Neuronal stem cell (in vitro differentiated cells): ENCODE results near the gene NDUFA6.
"Not testable (repeated sequence)": the region's sequence is repeated elsewhere in the genome, so short reads cannot be mapped to it uniquely, and the experiment has no call there.

Source experiments
- DNase-seq: peaks from one replicate; pipeline ENCODE4 v3.0.0-alpha.2; 2013; ENCODE audit warnings: low spot score
- H2AFZ ChIP-seq: one replicate; pipeline ENCODE4 v1.6.1; 2013; ENCODE audit warnings: mild to moderate bottlenecking, low read length, inconsistent platforms
- H2AK5ac ChIP-seq: 2 replicates; pipeline ENCODE4 v1.6.1; 2013; ENCODE audit warnings: low read depth, mild to moderate bottlenecking, inconsistent platforms, low read length, moderate library complexity, mixed read lengths
- H2BK120ac ChIP-seq: 2 replicates; pipeline ENCODE4 v1.6.1; 2013; ENCODE audit warnings: low read depth, mild to moderate bottlenecking, inconsistent platforms, low read length, moderate library complexity, mixed read lengths
- H2BK12ac ChIP-seq: one replicate; pipeline ENCODE4 v1.6.1; 2013; ENCODE audit warnings: low read length, inconsistent platforms
- H2BK15ac ChIP-seq: 2 replicates; pipeline ENCODE4 v1.6.1; 2013; ENCODE audit warnings: mild to moderate bottlenecking, low read length, inconsistent platforms, mixed read lengths
- H2BK5ac ChIP-seq: one replicate; pipeline ENCODE4 v1.6.1; 2013; ENCODE audit warnings: inconsistent platforms, mild to moderate bottlenecking, low read length, moderate library complexity
- H3K14ac ChIP-seq: one replicate; pipeline ENCODE4 v1.6.1; 2013; ENCODE audit warnings: low read length, inconsistent platforms
- H3K18ac ChIP-seq: 2 replicates; pipeline ENCODE4 v1.6.1; 2013; ENCODE audit warnings: low read length, inconsistent platforms
- H3K23ac ChIP-seq: 2 replicates; pipeline ENCODE4 v1.6.1; 2013; ENCODE audit warnings: low read depth, mild to moderate bottlenecking, mixed read lengths, low read length, inconsistent platforms; ENCODE audit not compliant: poor library complexity
- H3K27ac ChIP-seq: replicated peaks from 3 replicates; pipeline ENCODE4 v1.5.1; 2013; ENCODE audit warnings: low read length, inconsistent platforms
- H3K27me3 ChIP-seq, 3 experiments: 2 replicates each; pipeline ENCODE4 v1.6.1; 2013; ENCODE audit warnings: low read length in 3 of 3, mild to moderate bottlenecking in 2 of 3, inconsistent platforms in 1 of 3, low read depth in 1 of 3, mixed read lengths in 1 of 3, moderate library complexity in 1 of 3; ENCODE audit not compliant: control insufficient read depth in 3 of 3, insufficient read depth in 3 of 3
- H3K36me3 ChIP-seq, 2 donors: replicated peaks in 1 of 2; 2 replicates each; pipeline ENCODE4 v1.6.1; 2013; ENCODE audit warnings: low read length in 2 of 2; ENCODE audit not compliant: control insufficient read depth in 2 of 2, insufficient read depth in 2 of 2
- H3K4ac ChIP-seq: 2 replicates; pipeline ENCODE4 v1.6.1; 2013; ENCODE audit warnings: inconsistent platforms, mild to moderate bottlenecking, low read length, moderate library complexity
- H3K4me1 ChIP-seq, 2 donors: 1 replicate in 1 of 2; 2 replicates in 1 of 2; pipeline ENCODE4 v1.6.1; 2013; ENCODE audit warnings: low read length in 2 of 2, low read depth in 1 of 2; ENCODE audit not compliant: control insufficient read depth in 2 of 2, insufficient read depth in 1 of 2
- H3K4me2 ChIP-seq: one replicate; pipeline ENCODE4 v1.6.1; 2013; ENCODE audit warnings: mild to moderate bottlenecking, low read length, inconsistent platforms; ENCODE audit not compliant: insufficient read depth, poor library complexity, severe bottlenecking
- H3K4me3 ChIP-seq, 2 donors: 2 replicates each; pipeline ENCODE4 v1.5.1; 2013; ENCODE audit warnings: low read length in 2 of 2, mild to moderate bottlenecking in 2 of 2, inconsistent platforms in 1 of 2, moderate library complexity in 1 of 2
- H3K79me1 ChIP-seq: one replicate; pipeline ENCODE4 v1.6.1; 2013; ENCODE audit warnings: low read depth, mild to moderate bottlenecking, inconsistent platforms, low read length, moderate library complexity
- H3K9ac ChIP-seq: one replicate; pipeline ENCODE4 v1.6.1; 2013; ENCODE audit warnings: mild to moderate bottlenecking, low read depth, low read length, inconsistent platforms; ENCODE audit not compliant: poor library complexity
- H3K9me3 ChIP-seq, 2 donors: replicated peaks in 1 of 2; 2 replicates each; pipeline versions ENCODE3 to v1.6.1; 2013; ENCODE audit warnings: low read length in 2 of 2, mild to moderate bottlenecking in 2 of 2, inconsistent platforms in 1 of 2, low read depth in 1 of 2, mixed read lengths in 1 of 2, moderate library complexity in 1 of 2; ENCODE audit not compliant: control insufficient read depth in 2 of 2, insufficient read depth in 1 of 2
- H4K8ac ChIP-seq: one replicate; pipeline ENCODE4 v1.6.1; 2013; ENCODE audit warnings: low read depth, mild to moderate bottlenecking, inconsistent platforms, low read length, moderate library complexity
- H4K91ac ChIP-seq: one replicate; pipeline ENCODE4 v1.6.1; 2013; ENCODE audit warnings: low read length, low read depth, mild to moderate bottlenecking, inconsistent platforms; ENCODE audit not compliant: poor library complexity
- WGBS, 2 donors: extraction: QIAGEN DNeasy Blood & Tissue Kit; methylation state at CpG; one replicate each; pipeline ENCODE4 v1.1.7; 2013; ENCODE audit warnings: missing lambda C conversion rate in 2 of 2, mixed read lengths in 1 of 2; ENCODE audit not compliant: insufficient read length in 2 of 2, insufficient replicate concordance in 1 of 2; ENCODE audit errors: extremely low coverage in 2 of 2; 5-methylcytosine and 5-hydroxymethylcytosine counted together

NDUFA6 gene

DNA sequence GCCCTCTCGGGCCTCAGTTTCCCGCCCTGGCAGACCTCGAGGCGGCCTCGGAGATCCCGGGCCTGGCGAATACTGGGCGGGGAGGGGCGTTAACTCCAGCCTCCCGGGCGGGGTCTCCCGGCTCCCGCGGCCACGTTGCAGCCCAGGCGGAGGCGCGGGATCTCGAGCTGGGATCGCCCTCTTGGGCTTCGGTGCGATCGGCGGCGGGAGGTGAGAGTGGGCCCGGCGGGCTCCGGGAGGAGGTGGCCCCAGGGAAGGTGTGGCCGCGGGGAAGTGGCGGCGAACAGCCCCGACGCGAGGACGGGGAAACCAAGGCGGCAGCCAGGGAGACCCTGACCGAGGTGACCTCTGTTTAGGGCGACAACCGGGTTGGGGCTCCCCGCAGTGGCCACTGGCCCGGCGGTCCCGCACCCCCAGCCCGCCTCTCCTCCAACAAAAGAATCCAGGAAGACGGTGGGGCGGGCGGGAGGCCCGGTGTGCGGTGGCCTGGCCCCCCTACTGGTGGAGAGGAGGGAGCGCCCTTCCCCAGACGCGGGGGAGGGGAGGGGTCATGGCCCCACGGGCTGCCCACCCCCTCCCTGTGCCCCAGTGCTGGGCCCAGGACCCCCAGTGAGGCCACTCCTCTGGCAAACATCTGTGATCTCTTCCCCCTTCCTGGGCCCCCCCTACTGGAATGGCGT lies 16.3 kb downstream of the NDUFA6 start, which contains the start of gene PHETA2:
Gene PHETA2 (plus strand): TSS at position 117 of the 680 bp plus-strand sequence. CDS start 3,046 bp downstream, outside the sequence.
- WGBS, 2 donors = no CpG with 5 or more reads among the region's 55 CpGs
- DNase-seq = no peak
- peak within 1 kb of the TSS in 1 of 2 donors; percentile 65 for H3K4me3 ChIP-seq
- peaks cover 13% of the 10 kb centered on the region in 2 donors for H3K4me1 ChIP-seq
- H3K14ac ChIP-seq = peak within 1 kb of the TSS; percentile 41
- no peak within 1 kb of the TSS for H3K27ac ChIP-seq
- H2AK5ac ChIP-seq = peak within 1 kb of the TSS; percentile 64
- H3K27me3 ChIP-seq = no peaks in the 10 kb centered on the region
- no peak within 1 kb of the TSS for H2BK120ac ChIP-seq
- H3K23ac ChIP-seq = peak within 1 kb of the TSS; percentile 89
- H4K91ac ChIP-seq = no peak within 1 kb of the TSS
- no peak within 1 kb of the TSS for H2AFZ ChIP-seq
- peaks cover 0 to 12% of the 10 kb centered on the region in 2 donors for H3K9me3 ChIP-seq
- no peaks in the 10 kb centered on the region for H3K79me1 ChIP-seq
- no peak within 1 kb of the TSS for H2BK12ac ChIP-seq
- peak within 1 kb of the TSS; percentile 36 for H3K4me2 ChIP-seq
- H3K36me3 ChIP-seq = no peaks in the 10 kb centered on the region
- no peak within 1 kb of the TSS for H3K9ac ChIP-seq
- no peak within 1 kb of the TSS for H4K8ac ChIP-seq
- H2BK15ac ChIP-seq = peak within 1 kb of the TSS; percentile 86
- H3K4ac ChIP-seq = no peak within 1 kb of the TSS
- H2BK5ac ChIP-seq = peak within 1 kb of the TSS; percentile 90
- H3K18ac ChIP-seq = peak within 1 kb of the TSS; percentile 93

DNA sequence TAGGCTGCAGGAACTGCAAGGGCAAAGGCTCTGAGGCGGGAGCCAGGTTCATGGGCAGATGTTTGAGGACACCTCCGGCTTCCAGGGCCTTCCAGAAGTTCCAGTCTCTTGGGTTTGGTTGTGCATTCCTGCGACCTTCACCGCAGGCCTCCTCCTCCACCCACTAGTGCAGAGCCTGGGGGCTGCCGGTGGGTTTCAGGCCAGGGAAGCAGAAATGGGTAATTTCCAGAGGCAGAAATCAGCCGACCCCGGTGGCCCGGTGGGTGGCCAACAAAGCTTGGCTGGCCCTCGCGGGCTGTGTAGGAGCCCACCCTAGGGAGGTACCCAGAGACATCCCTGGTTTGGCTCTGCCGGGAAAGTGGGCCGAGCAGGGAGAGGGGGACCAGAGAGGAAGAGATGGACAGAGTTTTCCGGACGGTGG lies 16.9 kb downstream of the NDUFA6 start:
- Histone ChIP-seq H4K8ac (no peak overlapping the region), H3K79me1 (no peaks in the 10 kb centered on the region), H3K4me3 (no peak overlapping the region), H3K27me3 (no peaks in the 10 kb centered on the region), H2BK5ac (peak overlapping the region; percentile 90), H3K14ac (no peak overlapping the region), H2AFZ (no peak overlapping the region), H3K4me2 (no peak overlapping the region), H2BK12ac (no peak overlapping the region), H3K9me3 (peaks cover 0 to 12% of the 10 kb centered on the region in 2 donors), H2AK5ac (peak overlapping the region; percentile 64), H3K23ac (peak overlapping the region; percentile 89), H3K4me1 (peaks cover 10 to 11% of the 10 kb centered on the region in 2 donors), H4K91ac (no peak overlapping the region), H3K18ac (peak overlapping the region; percentile 93), H3K4ac (no peak overlapping the region), H2BK15ac (peak overlapping the region; percentile 86), H3K27ac (no peak overlapping the region), H3K36me3 (no peaks in the 10 kb centered on the region), H2BK120ac (no peak overlapping the region), H3K9ac (no peak overlapping the region)
- DNase-seq = no peak
- WGBS, 2 donors = no CpG with 5 or more reads among the region's 14 CpGs

DNA sequence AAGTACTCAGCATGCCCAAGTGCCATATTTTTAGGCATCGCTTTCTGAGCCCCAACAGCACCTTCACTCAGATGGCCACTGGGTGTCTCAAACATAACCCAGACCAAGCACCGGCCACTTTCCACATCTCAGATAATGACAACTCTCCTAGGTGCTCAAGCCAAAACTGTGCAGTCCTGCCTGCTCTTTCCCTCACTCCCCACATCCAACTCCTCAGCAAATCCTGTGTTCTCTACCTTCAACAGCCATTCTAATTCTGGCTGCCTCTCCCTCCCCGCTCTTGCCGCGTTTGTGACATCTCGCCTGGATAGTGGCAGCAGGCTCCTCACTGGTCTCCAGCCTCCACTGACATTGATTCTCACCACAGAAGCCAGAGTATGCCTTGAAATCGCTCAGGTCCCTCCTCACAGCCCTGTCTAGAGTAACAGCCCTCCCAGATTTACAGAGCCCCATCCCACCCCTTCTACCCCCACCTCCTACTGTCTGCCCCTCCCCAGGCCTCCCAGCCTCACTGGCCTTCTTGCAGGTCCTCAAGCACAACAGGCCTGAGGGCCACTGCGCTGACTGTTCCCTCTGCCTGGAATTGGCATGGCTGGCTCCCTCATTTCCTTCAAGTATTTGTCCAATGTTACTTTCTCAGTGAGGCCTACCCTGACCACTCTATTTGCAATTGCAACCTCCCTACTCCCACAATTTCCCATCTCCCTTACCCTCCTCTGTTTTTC lies 17.8 kb downstream of the NDUFA6 start:
- Histone ChIP-seq H3K18ac (no peak overlapping the region), H2BK5ac (no peak overlapping the region), H4K8ac (no peak overlapping the region), H2BK12ac (no peak overlapping the region), H2AFZ (no peak overlapping the region), H3K23ac (no peak overlapping the region), H3K4me1 (peaks cover 10 to 11% of the 10 kb centered on the region in 2 donors), H2BK120ac (no peak overlapping the region), H3K9me3 (peaks cover 0 to 12% of the 10 kb centered on the region in 2 donors), H3K27ac (no peak overlapping the region), H3K27me3 (no peaks in the 10 kb centered on the region), H3K9ac (no peak overlapping the region), H3K4me3 (no peak overlapping the region), H3K36me3 (peaks cover 2 to 7% of the 10 kb centered on the region in 2 donors), H3K4me2 (no peak overlapping the region), H4K91ac (no peak overlapping the region), H3K4ac (no peak overlapping the region), H3K79me1 (no peaks in the 10 kb centered on the region), H2AK5ac (no peak overlapping the region), H2BK15ac (no peak overlapping the region), H3K14ac (no peak overlapping the region)
- no CpG with 5 or more reads among the region's 8 CpGs for WGBS, 2 donors
- no peak for DNase-seq

DNA sequence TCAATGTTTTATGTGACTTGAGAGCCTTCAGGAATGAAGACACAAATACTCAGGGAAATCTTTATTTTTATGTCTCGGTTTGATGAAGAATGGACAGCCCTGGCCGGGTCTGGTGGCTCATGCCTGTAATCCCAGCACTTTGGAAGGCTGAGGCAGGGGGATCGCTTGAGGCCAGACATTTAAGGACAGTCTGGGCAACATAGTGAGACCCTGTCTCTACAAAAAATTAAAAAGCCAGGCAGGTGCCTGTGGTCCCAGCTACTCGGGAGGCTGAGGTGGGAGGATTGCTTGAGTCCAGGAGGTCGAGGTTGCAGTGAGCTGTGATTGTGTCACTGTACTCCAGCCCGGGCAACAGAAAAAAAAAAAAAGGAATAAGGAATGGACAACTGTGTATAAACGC lies 19.1 kb downstream of the NDUFA6 start:
- peak overlapping the region in 1 of 2 donors; percentile 58 for H3K4me3 ChIP-seq
- H2BK5ac ChIP-seq, H3K18ac ChIP-seq, H3K23ac ChIP-seq, H2BK120ac ChIP-seq, H4K8ac ChIP-seq, DNase-seq, H3K9ac ChIP-seq, H3K14ac ChIP-seq, H3K27me3 ChIP-seq, H2AK5ac ChIP-seq, H2BK12ac ChIP-seq, H3K79me1 ChIP-seq, H3K4ac ChIP-seq, H4K91ac ChIP-seq, H2BK15ac ChIP-seq, H3K27ac ChIP-seq, H2AFZ ChIP-seq: not testable (repeated sequence)
- peaks cover 10 to 11% of the 10 kb centered on the region in 2 donors for H3K4me1 ChIP-seq
- peaks cover 11 to 19% of the 10 kb centered on the region in 2 donors for H3K36me3 ChIP-seq
- H3K4me2 ChIP-seq = peak overlapping the region; percentile 83
- peaks cover 0 to 12% of the 10 kb centered on the region in 2 donors for H3K9me3 ChIP-seq
- WGBS, 2 donors = no CpG with 5 or more reads among the region's 7 CpGs
